ENCODE data around the gene NDUFAF5. TPM values are rescaled to one million over a fixed set of nuclear protein-coding genes. Genes with fewer than 3 reads are reported as not detected.
"Not testable (repeated sequence)": the region's sequence is repeated elsewhere in the genome, so short reads cannot be mapped to it uniquely, and the experiment has no call there.

The NDUFAF5 gene, protein sequence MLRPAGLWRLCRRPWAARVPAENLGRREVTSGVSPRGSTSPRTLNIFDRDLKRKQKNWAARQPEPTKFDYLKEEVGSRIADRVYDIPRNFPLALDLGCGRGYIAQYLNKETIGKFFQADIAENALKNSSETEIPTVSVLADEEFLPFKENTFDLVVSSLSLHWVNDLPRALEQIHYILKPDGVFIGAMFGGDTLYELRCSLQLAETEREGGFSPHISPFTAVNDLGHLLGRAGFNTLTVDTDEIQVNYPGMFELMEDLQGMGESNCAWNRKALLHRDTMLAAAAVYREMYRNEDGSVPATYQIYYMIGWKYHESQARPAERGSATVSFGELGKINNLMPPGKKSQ
- 51.2 TPM for total RNA-seq (ENCODE audit: unreplicated experiment)
- long read RNA-seq, full-length matches to known transcripts: 9 of 14 reads
- long read RNA-seq, partial matches to known transcripts: 1 of 14 reads
- long read RNA-seq, other reads (novel, unspliced or antisense): 4 of 14 reads

DNA sequence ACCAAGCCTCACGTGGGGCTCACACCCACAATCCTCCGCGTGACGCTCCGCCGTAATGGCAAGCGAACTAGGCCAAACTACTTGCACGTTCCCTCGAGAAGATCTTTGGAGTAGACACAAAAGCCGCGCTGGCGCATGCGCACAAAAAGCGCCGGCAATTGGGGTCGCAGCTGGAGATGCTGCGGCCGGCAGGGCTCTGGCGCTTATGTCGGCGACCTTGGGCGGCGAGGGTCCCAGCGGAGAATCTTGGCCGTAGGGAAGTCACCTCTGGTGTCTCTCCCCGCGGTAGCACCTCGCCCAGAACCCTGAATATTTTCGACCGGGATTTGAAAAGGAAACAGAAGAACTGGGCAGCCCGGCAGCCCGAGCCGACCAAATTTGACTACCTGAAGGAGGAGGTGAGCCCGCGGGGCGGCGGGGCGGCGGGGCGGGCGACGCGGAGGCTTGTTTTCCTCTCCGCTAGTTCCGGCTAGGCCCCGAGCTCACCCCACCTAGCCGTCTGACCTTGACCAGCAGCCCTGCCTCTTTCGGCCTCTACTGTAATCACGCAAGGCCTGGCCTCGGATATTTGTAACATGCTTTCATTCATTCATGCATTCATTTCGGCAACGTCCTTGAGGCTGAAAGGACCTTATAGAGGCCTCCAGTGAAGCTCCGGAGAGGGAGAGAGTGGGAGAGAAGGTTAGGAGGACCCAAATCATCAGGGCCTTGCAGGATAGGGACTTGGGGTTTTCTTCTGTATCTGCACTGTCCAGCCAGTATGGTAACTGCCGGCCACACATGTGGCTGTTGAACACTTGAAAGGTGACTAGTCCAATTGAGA, at the start of gene NDUFAF5, which contains the start of gene ESF1:
Gene NDUFAF5 (plus strand): TSS at position 136 of the 823 bp plus-strand sequence. CDS start 41 bp downstream, at position 177.
Gene ESF1 (minus strand): TSS at position 27 of the 823 bp plus-strand sequence. CDS start 1,779 bp downstream, outside the sequence.
- peak; percentile 96 for DNase-seq
- peaks cover 6% of the 10 kb centered on the region for H3K9me3 Mint-ChIP-seq (ENCODE audit: unreplicated experiment)
- H3K27me3 Mint-ChIP-seq (ENCODE audit: unreplicated experiment): peaks cover 3% of the 10 kb centered on the region
- peaks cover 9% of the 10 kb centered on the region for H3K4me1 Mint-ChIP-seq (ENCODE audit: low read depth, unreplicated experiment)
- TF ChIP-seq, protein P1, sequence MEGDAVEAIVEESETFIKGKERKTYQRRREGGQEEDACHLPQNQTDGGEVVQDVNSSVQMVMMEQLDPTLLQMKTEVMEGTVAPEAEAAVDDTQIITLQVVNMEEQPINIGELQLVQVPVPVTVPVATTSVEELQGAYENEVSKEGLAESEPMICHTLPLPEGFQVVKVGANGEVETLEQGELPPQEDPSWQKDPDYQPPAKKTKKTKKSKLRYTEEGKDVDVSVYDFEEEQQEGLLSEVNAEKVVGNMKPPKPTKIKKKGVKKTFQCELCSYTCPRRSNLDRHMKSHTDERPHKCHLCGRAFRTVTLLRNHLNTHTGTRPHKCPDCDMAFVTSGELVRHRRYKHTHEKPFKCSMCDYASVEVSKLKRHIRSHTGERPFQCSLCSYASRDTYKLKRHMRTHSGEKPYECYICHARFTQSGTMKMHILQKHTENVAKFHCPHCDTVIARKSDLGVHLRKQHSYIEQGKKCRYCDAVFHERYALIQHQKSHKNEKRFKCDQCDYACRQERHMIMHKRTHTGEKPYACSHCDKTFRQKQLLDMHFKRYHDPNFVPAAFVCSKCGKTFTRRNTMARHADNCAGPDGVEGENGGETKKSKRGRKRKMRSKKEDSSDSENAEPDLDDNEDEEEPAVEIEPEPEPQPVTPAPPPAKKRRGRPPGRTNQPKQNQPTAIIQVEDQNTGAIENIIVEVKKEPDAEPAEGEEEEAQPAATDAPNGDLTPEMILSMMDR (IDR thresholded peaks at IDR 0.05; ENCODE audit: partially characterized antibody, unreplicated experiment): no peak
- H3K27ac Mint-ChIP-seq (ENCODE audit: unreplicated experiment): peak within 1 kb of the TSS; percentile 97
- H3K4me3 Mint-ChIP-seq (ENCODE audit: unreplicated experiment): peak within 1 kb of the TSS; percentile 100
- H3K36me3 Mint-ChIP-seq (ENCODE audit: unreplicated experiment): no peaks in the 10 kb centered on the region

DNA sequence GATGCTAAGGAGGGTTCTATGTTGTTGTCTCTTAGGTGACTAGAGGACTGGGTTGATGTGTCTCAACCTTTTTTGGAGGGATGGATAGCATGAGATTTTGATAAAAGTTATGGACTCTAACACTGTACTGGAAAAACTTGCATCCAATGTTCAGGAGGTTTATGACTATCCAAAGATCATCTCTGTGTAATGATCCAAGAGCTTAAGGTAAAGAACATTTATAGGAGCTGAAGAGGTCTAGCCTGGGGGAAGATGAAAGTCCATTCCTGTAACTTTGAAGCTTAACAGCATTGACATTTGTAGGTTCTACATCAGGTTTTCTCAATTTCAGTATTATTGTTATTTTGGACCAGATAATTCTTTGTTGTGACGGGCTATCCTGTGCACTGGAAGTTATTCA, 49.0 kb upstream of the NDUFAF5 start:
- Mint-ChIP-seq H3K36me3 (ENCODE audit: unreplicated experiment) (peaks cover 12% of the 10 kb centered on the region), H3K4me1 (ENCODE audit: low read depth, unreplicated experiment) (peaks cover 2% of the 10 kb centered on the region), H3K4me3 (ENCODE audit: unreplicated experiment) (no peak overlapping the region), H3K27me3 (ENCODE audit: unreplicated experiment) (no peaks in the 10 kb centered on the region), H3K27ac (ENCODE audit: unreplicated experiment) (no peak overlapping the region), H3K9me3 (ENCODE audit: unreplicated experiment) (no peaks in the 10 kb centered on the region)
- DNase-seq: no peak
- TF ChIP-seq, protein P1 (IDR thresholded peaks at IDR 0.05; ENCODE audit: partially characterized antibody, unreplicated experiment): no peak

DNA sequence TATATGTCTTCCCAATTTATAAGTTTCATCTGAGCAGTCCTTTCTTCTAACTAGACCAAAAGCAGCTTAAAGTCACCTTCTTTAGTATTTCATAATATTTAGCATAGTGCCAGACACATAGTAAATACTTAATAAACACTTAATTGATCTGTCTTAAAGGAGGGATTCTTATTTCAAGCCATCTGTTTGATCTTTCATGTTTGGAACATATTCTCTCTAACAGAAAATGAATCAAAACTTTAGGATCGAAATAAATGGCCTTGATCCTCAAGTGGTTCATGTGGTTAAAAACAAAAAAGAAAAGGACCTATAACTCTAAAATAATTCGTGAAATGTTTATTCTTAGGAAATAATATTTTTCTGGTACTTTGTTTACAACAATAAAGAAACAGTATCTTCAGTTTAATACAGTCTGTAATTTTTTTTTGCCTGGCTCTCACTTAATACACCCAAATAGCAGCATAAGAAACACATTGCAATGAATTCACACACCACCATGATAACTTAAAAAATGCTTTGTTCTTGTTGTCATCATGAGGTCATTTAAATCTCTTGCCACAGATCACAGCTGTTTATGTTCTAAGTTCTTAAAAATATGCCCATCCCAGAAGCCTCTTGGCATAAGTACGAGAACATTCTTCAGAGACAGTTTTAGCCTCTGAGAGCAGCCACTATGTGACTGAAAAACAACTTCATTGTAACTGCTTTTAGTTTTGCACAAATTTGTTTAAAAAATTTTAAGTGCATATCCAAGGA, 48.2 kb upstream of the NDUFAF5 start:
- TF ChIP-seq, protein P1 (IDR thresholded peaks at IDR 0.05; ENCODE audit: partially characterized antibody, unreplicated experiment): no peak
- no peak overlapping the region for H3K27ac Mint-ChIP-seq (ENCODE audit: unreplicated experiment)
- H3K27me3 Mint-ChIP-seq (ENCODE audit: unreplicated experiment): no peaks in the 10 kb centered on the region
- peaks cover 17% of the 10 kb centered on the region for H3K36me3 Mint-ChIP-seq (ENCODE audit: unreplicated experiment)
- H3K9me3 Mint-ChIP-seq (ENCODE audit: unreplicated experiment): no peaks in the 10 kb centered on the region
- DNase-seq: no peak
- H3K4me1 Mint-ChIP-seq (ENCODE audit: low read depth, unreplicated experiment): peaks cover 2% of the 10 kb centered on the region
- no peak overlapping the region for H3K4me3 Mint-ChIP-seq (ENCODE audit: unreplicated experiment)

DNA sequence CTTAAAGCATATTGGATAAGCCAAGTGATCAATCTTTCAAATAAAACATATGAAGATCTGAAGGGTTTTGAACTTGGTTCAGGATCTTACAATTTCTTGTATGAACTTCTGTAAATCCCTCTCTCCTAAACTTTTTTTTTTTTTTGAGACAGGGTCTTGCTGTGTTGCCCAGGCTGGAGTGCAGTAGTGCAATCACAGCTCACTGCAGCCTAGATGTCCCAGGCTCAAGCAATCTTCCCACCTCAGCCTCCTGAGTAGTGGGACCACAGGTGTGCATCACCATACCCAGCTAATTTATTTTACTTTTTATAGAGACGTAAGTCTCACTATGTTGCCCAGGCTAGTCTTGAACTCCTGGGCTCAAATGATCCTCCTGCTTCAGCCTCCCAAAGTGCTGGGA, 46.6 kb upstream of the NDUFAF5 start:
- not testable (repeated sequence) for DNase-seq; H3K4me1 Mint-ChIP-seq (ENCODE audit: low read depth, unreplicated experiment); H3K27me3 Mint-ChIP-seq (ENCODE audit: unreplicated experiment); H3K9me3 Mint-ChIP-seq (ENCODE audit: unreplicated experiment); H3K27ac Mint-ChIP-seq (ENCODE audit: unreplicated experiment); H3K4me3 Mint-ChIP-seq (ENCODE audit: unreplicated experiment)
- H3K36me3 Mint-ChIP-seq (ENCODE audit: unreplicated experiment): peaks cover 17% of the 10 kb centered on the region

All from glutamatergic neuron (in vitro differentiated cells).